B cell (primary cell): Measurements from ENCODE around the gene RERE. TPM values are rescaled to one million over a fixed set of nuclear protein-coding genes. Genes with fewer than 3 reads are reported as not detected.

Source experiments
- ATAC-seq: fragments of 200-7000 bp; cut with Tn5 transposase; one replicate; pipeline ENCODE4 v1.10.0; 2021; ENCODE audit warnings: low read depth, mild to moderate bottlenecking, moderate number of reproducible peaks, moderate library complexity
- CTCF ChIA-PET: fragments of 350-600 bp; sonication (Branson Sonifier 250); formaldehyde crosslinking; loops from one replicate; lab custom pipeline; 2021; ENCODE audit warnings: antibody characterized with exemption, inconsistent platforms; lab: Charles Lee
- POLR2A ChIA-PET: fragments of 350-600 bp; sonication (Branson Sonifier 250); formaldehyde crosslinking; loops from one replicate; lab custom pipeline; 2021; ENCODE audit warnings: antibody characterized with exemption; lab: Charles Lee
- DNase-seq: peaks from one replicate; pipeline ENCODE4 v3.0.0; 2013
- H2AFZ ChIP-seq: 2 replicates; pipeline ENCODE4 v1.6.1; 2012; ENCODE audit warnings: mild to moderate bottlenecking, low read depth, low read length; ENCODE audit not compliant: insufficient read depth, poor library complexity, severe bottlenecking
- H3K27ac ChIP-seq, 2 donors: 1 replicate in 1 of 2; 2 replicates in 1 of 2; pipeline ENCODE4 v1.5.1; 2012 to 2013; ENCODE audit warnings: low read length in 2 of 2, mild to moderate bottlenecking in 2 of 2, moderate library complexity in 1 of 2
- H3K27me3 ChIP-seq, 4 experiments: fragments of 200-600 bp in 1 of 4; sonication (generic) in 1 of 4; replicated peaks in 1 of 4; 1 replicate in 2 of 4; 2 replicates in 2 of 4; pipeline versions ENCODE4 v1.6.1 to v1.7.0; 2013 to 2016; ENCODE audit warnings: low read length in 3 of 4, mild to moderate bottlenecking in 2 of 4, mixed read lengths in 1 of 4, moderate library complexity in 1 of 4; ENCODE audit not compliant: insufficient read depth in 4 of 4, control insufficient read depth in 3 of 4; ENCODE audit errors: control extremely low read depth in 1 of 4
- H3K36me3 ChIP-seq, 2 experiments: replicated peaks in 1 of 2; 1 replicate in 1 of 2; 2 replicates in 1 of 2; pipeline versions ENCODE4 v1.6.1 to v1.7.1; 2013; ENCODE audit warnings: low read length in 1 of 2; ENCODE audit not compliant: insufficient read depth in 2 of 2, control insufficient read depth in 1 of 2; ENCODE audit errors: control extremely low read depth in 1 of 2, extremely low read depth in 1 of 2
- H3K4me1 ChIP-seq, 2 donors: fragments of 200-600 bp in 1 of 2; sonication (generic) in 1 of 2; 1 replicate in 1 of 2; 2 replicates in 1 of 2; pipeline versions ENCODE4 v1.5.1 to v1.6.1; 2013 to 2017; ENCODE audit warnings: low read length in 2 of 2; ENCODE audit not compliant: control insufficient read depth in 2 of 2, insufficient read depth in 2 of 2
- H3K4me2 ChIP-seq: replicated peaks from 2 replicates; pipeline ENCODE3; 2012; ENCODE audit warnings: mild to moderate bottlenecking, low read depth, low read length; ENCODE audit not compliant: poor library complexity, severe bottlenecking
- H3K4me3 ChIP-seq, 5 experiments: fragments of 200-600 bp in 1 of 5; sonication (generic) in 1 of 5; 1 replicate in 3 of 5; 2 replicates in 2 of 5; pipeline versions ENCODE4 v1.5.1 to v1.7.0; 2011 to 2016; ENCODE audit warnings: low read length in 4 of 5, mild to moderate bottlenecking in 4 of 5, low read depth in 2 of 5, control low read depth in 1 of 5, moderate library complexity in 1 of 5; ENCODE audit not compliant: insufficient read depth in 1 of 5; ENCODE audit errors: control extremely low read depth in 1 of 5, extremely low read depth in 1 of 5
- H3K79me2 ChIP-seq: fragments of 200-600 bp; sonication (generic); one replicate; pipeline ENCODE4 v1.6.0; 2016; ENCODE audit warnings: low read length; ENCODE audit not compliant: control insufficient read depth, insufficient read depth
- H3K9ac ChIP-seq: fragments of 200-600 bp; sonication (generic); 2 replicates; pipeline ENCODE4 v1.6.1; 2017; ENCODE audit warnings: mild to moderate bottlenecking, low read length, moderate library complexity
- H3K9me3 ChIP-seq, 3 donors: one replicate each; pipeline versions ENCODE4 v1.6.1 to v1.7.1; 2013; ENCODE audit warnings: low read length in 2 of 3; ENCODE audit not compliant: control insufficient read depth in 2 of 3, insufficient read depth in 1 of 3; ENCODE audit errors: control extremely low read depth in 1 of 3
- H4K20me1 ChIP-seq: 2 replicates; pipeline ENCODE4 v1.6.0; 2012; ENCODE audit warnings: mild to moderate bottlenecking, low read length; ENCODE audit not compliant: insufficient read depth, control insufficient read depth, poor library complexity, severe bottlenecking
- H3K27ac Mint-ChIP-seq: one replicate; pipeline ENCODE4 v1.8.0; 2021; ENCODE audit warnings: mixed read lengths
- H3K27me3 Mint-ChIP-seq: one replicate; pipeline ENCODE4 v1.8.0; 2021; ENCODE audit warnings: mixed read lengths
- H3K4me1 Mint-ChIP-seq: one replicate; pipeline ENCODE4 v1.8.0; 2021; ENCODE audit warnings: mixed read lengths
- H3K4me3 Mint-ChIP-seq: one replicate; pipeline ENCODE4 v1.8.0; 2021; ENCODE audit warnings: mixed read lengths
- H3K9me3 Mint-ChIP-seq: one replicate; pipeline ENCODE4 v1.8.0; 2022; ENCODE audit warnings: mixed read lengths; ENCODE audit not compliant: insufficient read depth
- EZH2 ChIP-seq: IDR thresholded peaks from 2 replicates; pipeline ENCODE4 v1.6.1; 2012; ENCODE audit warnings: borderline replicate concordance, low read depth, mild to moderate bottlenecking, moderate library complexity, low read length; ENCODE audit not compliant: insufficient read depth, poor library complexity, severe bottlenecking
- WGBS: methylation state at CpG from one replicate; pipeline ENCODE4 v1.1.5; 2013; ENCODE audit warnings: missing lambda C conversion rate; ENCODE audit not compliant: insufficient coverage; 5-methylcytosine and 5-hydroxymethylcytosine counted together
- intact Hi-C: fragments of 100-400 bp; cut with micrococcal nuclease; formaldehyde crosslinking; loops from one replicate; pipeline ENCODE4 v1.10.0; 2022
- polyA plus RNA-seq: library from polyadenylated mRNA; depleted of rRNA; stranded (reverse); fragments of >200 nt; gene quantifications from 2 replicates; pipeline ENCODE4 v1.2.3, GENCODE V29; 2012
- total RNA-seq, 2 donors: library from RNA; stranded (reverse); fragments of 120-200 nt in 1 of 2; gene quantifications; 1 replicate in 1 of 2; 2 replicates in 1 of 2; pipeline versions ENCODE4 v1.2.3 to v1.2.4, GENCODE V29; 2013 to 2022
- TF ChIP-seq, protein P1 (sequence below): fragments of 200-600 bp; IDR thresholded peaks from one replicate; pipeline ENCODE4 v1.8.0; 2022; ENCODE audit warnings: antibody characterized with exemption, mild to moderate bottlenecking

The RERE gene
- total and polyA plus RNA-seq, 2 donors (not counting 1 experiment from before 2014, with no cell fraction given): 27.3 to 132 TPM

DNA sequence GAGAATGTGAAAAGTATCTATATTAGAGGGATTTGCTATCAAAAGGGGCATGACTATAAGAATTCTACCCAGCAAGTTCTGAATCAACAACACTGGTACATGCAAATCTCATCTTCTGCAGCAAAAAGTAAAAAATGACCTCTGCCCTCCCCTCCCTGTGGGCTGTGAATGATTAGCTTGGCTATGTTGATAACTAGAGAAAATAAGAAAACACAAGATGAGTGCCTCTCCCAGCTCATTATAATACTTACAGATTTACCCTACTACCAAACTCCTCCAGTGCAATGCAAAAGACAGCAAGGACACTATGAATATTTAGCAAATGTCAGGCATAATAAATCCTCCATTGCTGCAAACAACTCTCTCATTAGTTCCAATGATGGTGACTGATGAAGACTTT lies 397.1 kb downstream of the RERE start:
- Histone ChIP-seq H3K9me3 (no peaks in the 10 kb centered on the region), H3K4me1 (peaks cover 61 to 65% of the 10 kb centered on the region in 2 donors), H2AFZ (no peak overlapping the region), H3K4me3 (peak overlapping the region in 1 of 5 experiments; percentile 93), H3K27ac (no peak overlapping the region), H3K9ac (peak overlapping the region; percentile 19), H3K27me3 (no peaks in the 10 kb centered on the region), H3K79me2 (peaks cover 87% of the 10 kb centered on the region), H3K36me3 (peaks cover 5 to 60% of the 10 kb centered on the region in 2 experiments), H4K20me1 (peaks cover 43% of the 10 kb centered on the region), H3K4me2 (peak overlapping the region; percentile 82)
- ATAC-seq: no peak
- POLR2A ChIA-PET: no interaction called here
- intact Hi-C loops: loop anchor here (5.0 kb wide), 4 partner anchors 33 to 657 kb away; no protein-coding TSS in a partner anchor
- no peak for DNase-seq
- TF ChIP-seq, protein P1, sequence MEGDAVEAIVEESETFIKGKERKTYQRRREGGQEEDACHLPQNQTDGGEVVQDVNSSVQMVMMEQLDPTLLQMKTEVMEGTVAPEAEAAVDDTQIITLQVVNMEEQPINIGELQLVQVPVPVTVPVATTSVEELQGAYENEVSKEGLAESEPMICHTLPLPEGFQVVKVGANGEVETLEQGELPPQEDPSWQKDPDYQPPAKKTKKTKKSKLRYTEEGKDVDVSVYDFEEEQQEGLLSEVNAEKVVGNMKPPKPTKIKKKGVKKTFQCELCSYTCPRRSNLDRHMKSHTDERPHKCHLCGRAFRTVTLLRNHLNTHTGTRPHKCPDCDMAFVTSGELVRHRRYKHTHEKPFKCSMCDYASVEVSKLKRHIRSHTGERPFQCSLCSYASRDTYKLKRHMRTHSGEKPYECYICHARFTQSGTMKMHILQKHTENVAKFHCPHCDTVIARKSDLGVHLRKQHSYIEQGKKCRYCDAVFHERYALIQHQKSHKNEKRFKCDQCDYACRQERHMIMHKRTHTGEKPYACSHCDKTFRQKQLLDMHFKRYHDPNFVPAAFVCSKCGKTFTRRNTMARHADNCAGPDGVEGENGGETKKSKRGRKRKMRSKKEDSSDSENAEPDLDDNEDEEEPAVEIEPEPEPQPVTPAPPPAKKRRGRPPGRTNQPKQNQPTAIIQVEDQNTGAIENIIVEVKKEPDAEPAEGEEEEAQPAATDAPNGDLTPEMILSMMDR: no peak
- TF ChIP-seq EZH2: no peak
- no peaks in the 10 kb centered on the region for H3K27me3 Mint-ChIP-seq
- H3K27ac Mint-ChIP-seq: no peak overlapping the region
- CTCF ChIA-PET: interaction anchor here (0.6 to 5.2 kb wide), 3 partner anchors 10 to 75 kb away, joined by 5 to 40 read pairs (median 26); no protein-coding TSS in a partner anchor
- H3K9me3 Mint-ChIP-seq: no peaks in the 10 kb centered on the region
- no peak overlapping the region for H3K4me3 Mint-ChIP-seq
- peaks cover 39% of the 10 kb centered on the region for H3K4me1 Mint-ChIP-seq

DNA sequence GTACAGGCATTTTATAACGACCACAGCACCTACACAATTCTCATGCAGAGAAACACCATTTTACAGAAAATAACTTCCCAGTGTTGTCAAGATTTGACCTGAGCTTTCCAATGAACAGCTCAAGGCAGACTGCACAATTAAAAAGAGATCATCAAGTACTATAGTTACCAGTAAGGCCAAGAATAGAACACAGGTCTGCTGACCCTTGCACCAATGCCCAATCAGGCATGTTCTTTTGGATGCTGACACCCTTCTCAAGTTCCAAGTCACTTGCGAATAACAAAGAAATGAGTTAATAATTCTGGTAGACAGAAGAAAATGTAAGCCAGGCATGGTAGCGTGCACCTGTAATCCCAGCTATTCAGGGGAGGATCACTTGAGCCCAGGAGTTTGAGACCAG lies 397.6 kb downstream of the RERE start:
- Histone ChIP-seq H3K4me1 (peaks cover 56 to 63% of the 10 kb centered on the region in 2 donors), H3K9ac (peak overlapping the region; percentile 19), H3K4me3 (peak overlapping the region in 1 of 5 experiments; percentile 93), H3K9me3 (no peaks in the 10 kb centered on the region), H3K79me2 (peaks cover 87% of the 10 kb centered on the region), H3K27ac (no peak overlapping the region), H4K20me1 (peaks cover 44% of the 10 kb centered on the region), H3K4me2 (peak overlapping the region; percentile 82), H3K36me3 (peaks cover 5 to 60% of the 10 kb centered on the region in 2 experiments), H3K27me3 (no peaks in the 10 kb centered on the region), H2AFZ (no peak overlapping the region)
- Mint-ChIP-seq H3K27ac (no peak overlapping the region), H3K27me3 (no peaks in the 10 kb centered on the region), H3K9me3 (no peaks in the 10 kb centered on the region), H3K4me3 (no peak overlapping the region), H3K4me1 (peaks cover 37% of the 10 kb centered on the region)
- intact Hi-C loops: loop anchor here (5.0 kb wide), 4 partner anchors 33 to 657 kb away; no protein-coding TSS in a partner anchor
- TF ChIP-seq EZH2: no peak
- TF ChIP-seq, protein P1: no peak
- DNase-seq (no peak), ATAC-seq (no peak)
- WGBS: 91% methylated on average over 3 of the region's 3 CpGs
- CTCF ChIA-PET: interaction anchor here (0.6 to 5.2 kb wide), 4 partner anchors 9 to 76 kb away, joined by 4 to 40 read pairs (median 16); no protein-coding TSS in a partner anchor
- POLR2A ChIA-PET: no interaction called here
